PC-3 (cell line): ENCODE data around the gene BIRC5. TPM values are rescaled to one million over a fixed set of nuclear protein-coding genes. Genes with fewer than 3 reads are reported as not detected.

Experiments
- ATAC-seq: fragments of 200-7000 bp; cut with Tn5 transposase; 2 replicates; pipeline ENCODE4 v1.9.1; 2020; ENCODE audit warnings: mild to moderate bottlenecking, moderate library complexity
- BruUV-seq: library from RNA; stranded (reverse); fragments of 400-500 nt; replicated peaks from 2 replicates; lab custom pipeline; 2021; lab: Mats Ljungman, UMichigan
- CTCF ChIA-PET: fragments of 300-600 bp; sonication (Branson Sonifier 250); formaldehyde crosslinking; loops from one replicate; lab custom pipeline; 2022; ENCODE audit warnings: antibody characterized with exemption; lab: Charles Lee
- POLR2A ChIA-PET: fragments of 300-600 bp; sonication (Branson Sonifier 250); formaldehyde crosslinking; loops from one replicate; lab custom pipeline; 2022; ENCODE audit warnings: antibody characterized with exemption; ENCODE audit not compliant: unreplicated experiment; lab: Charles Lee
- DNase-seq: peaks from one replicate; pipeline ENCODE4 v3.0.0-alpha.2; 2015
- H2AFZ ChIP-seq: fragments of 300-600 bp; sonication (generic); 2 replicates; pipeline ENCODE4 v1.6.0; 2016; ENCODE audit warnings: antibody characterized with exemption, low read length
- H3F3A ChIP-seq: fragments of 300-600 bp; sonication (generic); one replicate; pipeline ENCODE4 v1.6.0; 2017; ENCODE audit warnings: antibody characterized with exemption, low read length, control low read depth, mild to moderate bottlenecking; ENCODE audit not compliant: unreplicated experiment
- H3K27ac ChIP-seq: fragments of 300-600 bp; sonication (generic); 2 replicates; pipeline ENCODE4 v1.5.1; 2016; ENCODE audit warnings: mild to moderate bottlenecking, low read length
- H3K27me3 ChIP-seq: fragments of 300-600 bp; sonication (generic); 2 replicates; pipeline ENCODE4 v1.6.1; 2016; ENCODE audit warnings: low read length, mixed read lengths
- H3K36me3 ChIP-seq: fragments of 300-600 bp; sonication (generic); 2 replicates; pipeline ENCODE4 v1.6.1; 2016; ENCODE audit warnings: low read depth, mixed run types, low read length, mixed read lengths
- H3K4me1 ChIP-seq: fragments of 300-600 bp; sonication (generic); 2 replicates; pipeline ENCODE4 v1.5.1; 2016; ENCODE audit warnings: low read length; ENCODE audit not compliant: insufficient read depth
- H3K4me2 ChIP-seq: fragments of 300-600 bp; sonication (generic); 2 replicates; pipeline ENCODE4 v1.6.0; 2016; ENCODE audit warnings: low read length
- H3K4me3 ChIP-seq: fragments of 300-600 bp; sonication (generic); 2 replicates; pipeline ENCODE4 v1.5.1; 2016; ENCODE audit warnings: mild to moderate bottlenecking, low read length, mixed read lengths
- H3K79me2 ChIP-seq: fragments of 300-600 bp; sonication (generic); 2 replicates; pipeline ENCODE4 v1.6.1; 2017; ENCODE audit warnings: low read length, mixed read lengths
- H3K9ac ChIP-seq: fragments of 300-600 bp; sonication (generic); 2 replicates; pipeline ENCODE4 v1.6.0; 2016; ENCODE audit warnings: mild to moderate bottlenecking, low read length
- H3K9me2 ChIP-seq: fragments of 300-600 bp; sonication (generic); replicated peaks from 2 replicates; pipeline ENCODE4 v1.6.1; 2016; ENCODE audit warnings: mixed run types, low read length, mixed read lengths
- H3K9me3 ChIP-seq: fragments of 300-600 bp; sonication (generic); 2 replicates; pipeline ENCODE4 v1.6.1; 2016; ENCODE audit warnings: low read length, mixed read lengths
- H4K20me1 ChIP-seq: fragments of 300-600 bp; sonication (generic); 2 replicates; pipeline ENCODE4 v1.6.1; 2016; ENCODE audit warnings: low read length, mixed read lengths
- CTCF ChIP-seq: fragments of 300-600 bp; sonication (generic); conservative IDR thresholded peaks from 2 replicates; pipeline ENCODE4 v1.5.1; 2017; ENCODE audit warnings: antibody characterized with exemption, low read depth, mild to moderate bottlenecking, low read length
- EZH2 ChIP-seq: fragments of 300-600 bp; sonication (generic); IDR thresholded peaks from one replicate; pipeline ENCODE4 v1.6.1; 2017; ENCODE audit warnings: antibody characterized with exemption, mild to moderate bottlenecking, low read length; ENCODE audit not compliant: unreplicated experiment
- EZH2phosphoT487 ChIP-seq: fragments of 300-600 bp; sonication (generic); IDR thresholded peaks from 2 replicates; pipeline ENCODE4 v1.6.1; 2018; ENCODE audit warnings: mild to moderate bottlenecking, antibody characterized with exemption, low read length, borderline replicate concordance
- intact Hi-C: fragments of 100-400 bp; cut with micrococcal nuclease; formaldehyde crosslinking; loops from 2 replicates; pipeline ENCODE4 v1.9.0; 2023
- total RNA-seq: library from RNA; depleted of rRNA; stranded (reverse); fragments of >200 nt; gene quantifications from 2 replicates; pipeline ENCODE4 v1.2.3, GENCODE V29; 2014

The BIRC5 gene
- total RNA-seq, 1 experiment from 2014 or later, result 304 TPM

- no peaks in the 10 kb centered on the region for H3K27me3 ChIP-seq
- no peaks in the 10 kb centered on the region for H3F3A ChIP-seq
- intact Hi-C loops, result no loop called here
- no peak for ATAC-seq
- H3K36me3 ChIP-seq, result peaks cover under 1% of the 10 kb centered on the region; the same call in 1 of the 2 replicates
- TF ChIP-seq EZH2phosphoT487 (no peak), CTCF (no peak), EZH2 (no peak)
- H3K27ac ChIP-seq, result no peak overlapping the region
- no peaks in the 10 kb centered on the region for H3K4me1 ChIP-seq
- H3K9ac ChIP-seq, result no peak overlapping the region
- H3K9me2 ChIP-seq, result no peaks in the 10 kb centered on the region
- H3K4me2 ChIP-seq, result no peak overlapping the region
- no peaks in the 10 kb centered on the region for H3K9me3 ChIP-seq
- H3K79me2 ChIP-seq, result peaks cover 11% of the 10 kb centered on the region
- no peak overlapping the region for H3K4me3 ChIP-seq
- CTCF ChIA-PET, result interaction anchor here (0.6 kb wide), 1 partner anchor 18 kb away, joined by 12 read pairs; no protein-coding TSS in a partner anchor
- no peaks in the 10 kb centered on the region for H4K20me1 ChIP-seq
- no peak overlapping the region for H2AFZ ChIP-seq
- no peak for DNase-seq
- no TSS peak for BruUV-seq
- POLR2A ChIA-PET, result no interaction called here
Measured at GRCh38 chr17:78210111-78210510, 3.9 kb upstream of the BIRC5 start.

GRCh38 chr17:78211032-78211431 is 3.0 kb upstream of the BIRC5 start:
- Histone ChIP-seq H2AFZ (no peak overlapping the region), H3K79me2 (peaks cover 20% of the 10 kb centered on the region), H3K9ac (no peak overlapping the region), H3K4me1 (peaks cover 6% of the 10 kb centered on the region), H3K36me3 (no peaks in the 10 kb centered on the region), H3K27ac (no peak overlapping the region), H3K4me3 (no peak overlapping the region), H3K9me3 (no peaks in the 10 kb centered on the region), H4K20me1 (no peaks in the 10 kb centered on the region), H3K4me2 (no peak overlapping the region), H3K9me2 (no peaks in the 10 kb centered on the region), H3K27me3 (no peaks in the 10 kb centered on the region), H3F3A (no peaks in the 10 kb centered on the region)
- ATAC-seq (no peak), DNase-seq (no peak)
- TF ChIP-seq EZH2phosphoT487, result no peak
- no peak for TF ChIP-seq CTCF
- no peak for TF ChIP-seq EZH2
- intact Hi-C loops, result no loop called here
- BruUV-seq, result no TSS peak
- ChIA-PET POLR2A (no interaction called here), CTCF (no interaction called here)

GRCh38 chr17:78214706-78215061 is 631 bp downstream of the BIRC5 start:
- Histone ChIP-seq H3K9me3 (no peaks in the 10 kb centered on the region), H3K79me2 (peaks cover 51% of the 10 kb centered on the region), H3F3A (no peaks in the 10 kb centered on the region), H3K27me3 (no peaks in the 10 kb centered on the region), H3K9me2 (no peaks in the 10 kb centered on the region), H3K4me2 (peak overlapping the region; percentile 93), H2AFZ (peak overlapping the region; percentile 85), H3K27ac (peak overlapping the region; percentile 72), H3K4me1 (peaks cover 13% of the 10 kb centered on the region), H3K9ac (peak overlapping the region; percentile 97), H3K36me3 (peaks cover 16% of the 10 kb centered on the region), H4K20me1 (peaks cover 6% of the 10 kb centered on the region; the same call in 1 of the 2 replicates), H3K4me3 (peak overlapping the region; percentile 100)
- BruUV-seq, result TSS peak; percentile 68
- no peak for DNase-seq
- ATAC-seq, result peak; percentile 17
- POLR2A ChIA-PET, result no interaction called here
- CTCF ChIA-PET, result interaction anchor here (0.6 to 1.2 kb wide), 3 partner anchors 36 to 73 kb away, joined by 4 to 12 read pairs (median 7); no protein-coding TSS in a partner anchor
- no peak for TF ChIP-seq EZH2phosphoT487
- no peak for TF ChIP-seq CTCF
- intact Hi-C loops, result loop anchor here (1.0 to 2.0 kb wide), 3 partner anchors 27 to 40 kb away; partner anchors contain the start of genes AFMID and TK1
